Mucosa of stomach (tissue), 1 donor: Measurements from ENCODE around the gene PTPRM.

Experiments used
- H3K27me3 ChIP-seq: one replicate; pipeline ENCODE4 v1.7.0; 2013; ENCODE audit warnings: mild to moderate bottlenecking, low read length; ENCODE audit not compliant: control insufficient read depth, insufficient read depth
- H3K36me3 ChIP-seq: one replicate; pipeline ENCODE4 v1.7.0; 2013; ENCODE audit warnings: low read length; ENCODE audit not compliant: control insufficient read depth, insufficient read depth
- H3K4me1 ChIP-seq: one replicate; pipeline ENCODE4 v1.7.0; 2013; ENCODE audit warnings: mild to moderate bottlenecking, low read length; ENCODE audit not compliant: control insufficient read depth, insufficient read depth
- H3K4me3 ChIP-seq: one replicate; pipeline ENCODE4 v1.7.0; 2013; ENCODE audit warnings: low read length
- H3K9ac ChIP-seq: one replicate; pipeline ENCODE4 v1.7.0; 2013; ENCODE audit warnings: mild to moderate bottlenecking, low read length, moderate library complexity
- H3K9me3 ChIP-seq: one replicate; pipeline ENCODE4 v1.7.0; 2013; ENCODE audit warnings: mild to moderate bottlenecking, low read length, moderate library complexity; ENCODE audit not compliant: control insufficient read depth
- donor health status: Pancreatic carcinoma.

Gene PTPRM

DNA sequence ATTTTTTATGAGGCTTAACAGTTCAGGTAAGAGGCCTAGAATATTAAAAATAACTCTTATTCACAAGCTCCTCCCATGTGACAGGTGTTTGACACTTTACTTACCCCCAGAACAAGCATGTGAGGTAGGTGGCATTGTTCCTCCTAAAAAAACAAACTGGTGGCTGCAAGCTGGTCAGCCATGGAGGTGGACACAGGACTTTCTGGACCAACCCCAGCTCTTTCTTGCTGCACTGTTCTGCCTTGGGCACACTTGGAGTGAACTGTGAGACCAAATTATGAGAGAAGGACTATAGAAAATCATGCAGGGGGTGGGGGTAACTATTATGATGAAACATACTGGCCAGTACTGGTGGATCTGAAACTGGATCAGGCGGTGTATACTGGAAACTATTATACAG, 56.6 kb downstream of the PTPRM start:
- no peak overlapping the region for H3K4me3 ChIP-seq
- no peaks in the 10 kb centered on the region for H3K9me3 ChIP-seq
- no peaks in the 10 kb centered on the region for H3K4me1 ChIP-seq
- no peaks in the 10 kb centered on the region for H3K27me3 ChIP-seq
- H3K36me3 ChIP-seq = no peaks in the 10 kb centered on the region
- no peak overlapping the region for H3K9ac ChIP-seq

DNA sequence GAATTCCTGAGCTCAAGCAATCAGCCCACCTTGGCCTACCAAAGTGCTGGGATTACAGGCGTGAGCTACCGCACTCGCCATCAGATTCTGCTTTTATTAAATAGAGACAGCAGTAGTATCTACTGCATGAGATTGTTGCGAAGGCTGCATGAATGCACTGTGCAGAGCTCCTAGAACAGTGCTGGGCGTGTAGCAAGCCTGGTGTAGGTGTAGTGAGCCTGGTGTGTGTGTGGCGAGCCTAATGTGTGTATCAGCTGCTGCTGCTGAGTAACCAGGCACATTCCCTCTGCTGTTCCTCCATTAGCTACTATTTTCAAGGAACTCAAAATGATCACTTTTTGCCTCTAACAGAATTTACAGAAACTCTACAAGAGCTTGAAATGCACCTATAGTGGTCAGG, 57.6 kb downstream of the PTPRM start:
- Histone ChIP-seq H3K27me3 (no peaks in the 10 kb centered on the region), H3K4me1 (no peaks in the 10 kb centered on the region), H3K36me3 (no peaks in the 10 kb centered on the region)

DNA sequence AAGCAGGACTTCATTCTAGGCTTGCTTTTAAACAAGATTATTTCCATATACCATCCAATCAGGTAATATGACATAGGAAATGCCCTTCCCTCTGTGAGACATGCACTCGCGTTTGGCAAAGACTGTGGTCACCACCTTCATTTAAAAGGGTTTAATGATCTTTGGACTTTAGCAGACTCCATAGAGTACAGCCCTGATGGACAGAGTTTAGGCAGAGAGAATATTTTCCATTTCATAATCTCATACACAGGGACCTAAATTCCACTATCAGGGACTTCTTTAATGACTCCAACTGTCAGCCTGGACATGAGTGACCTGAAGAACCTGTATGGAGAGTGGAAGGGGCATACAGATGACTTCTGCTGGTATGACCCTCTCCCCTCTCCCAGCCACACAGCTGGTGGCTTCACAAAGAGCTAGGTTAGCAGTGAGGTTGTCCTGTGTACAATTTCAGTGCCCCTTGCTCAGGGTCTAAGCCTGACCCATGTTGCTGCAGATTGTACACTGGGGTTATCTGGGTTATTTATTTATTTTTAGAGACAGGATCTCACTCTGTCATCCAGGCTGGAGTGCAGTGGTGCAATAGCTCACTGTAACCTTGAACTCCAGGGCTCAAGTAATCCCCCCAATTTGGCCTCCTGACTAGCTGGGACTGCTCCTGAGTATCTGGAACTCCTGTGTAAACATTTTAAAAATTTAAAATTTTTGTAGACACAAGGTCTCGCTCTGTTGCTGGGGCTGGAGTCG, 59.2 kb downstream of the PTPRM start:
- no peaks in the 10 kb centered on the region for H3K36me3 ChIP-seq
- no peaks in the 10 kb centered on the region for H3K27me3 ChIP-seq
- H3K4me1 ChIP-seq = no peaks in the 10 kb centered on the region
- H3K9me3 ChIP-seq = no peaks in the 10 kb centered on the region
- H3K9ac ChIP-seq = no peak overlapping the region
- no peak overlapping the region for H3K4me3 ChIP-seq

More for the DNA sequence above, 57.6 kb downstream of the PTPRM start:
- Histone ChIP-seq H3K4me3 (no peak overlapping the region), H3K9ac (no peak overlapping the region), H3K9me3 (no peaks in the 10 kb centered on the region)

DNA sequence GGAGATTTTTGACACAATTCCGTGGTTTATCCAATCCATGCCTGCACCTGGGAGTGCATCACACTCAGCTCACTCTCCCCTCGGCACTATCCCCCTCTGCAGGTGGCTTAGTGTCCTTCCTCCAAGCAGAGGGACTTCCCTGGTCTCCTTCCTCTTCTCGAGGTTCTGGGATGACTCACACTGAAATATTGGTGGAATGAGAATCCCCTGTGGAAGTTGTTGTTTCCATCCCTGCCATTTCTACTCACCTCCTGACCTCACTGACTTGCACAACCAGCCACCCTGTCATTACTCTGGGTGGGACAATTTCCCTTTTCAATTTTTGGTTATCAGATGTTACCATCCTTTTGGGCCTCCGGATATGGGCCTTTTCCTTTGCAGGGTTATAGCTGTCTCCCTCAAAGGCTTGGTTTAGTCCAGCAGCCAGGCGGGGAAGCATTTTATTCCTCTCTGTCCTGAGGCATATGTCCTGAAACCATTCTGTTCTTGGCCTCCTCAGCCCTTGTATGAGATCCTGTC, 59.9 kb downstream of the PTPRM start:
- Histone ChIP-seq H3K4me1 (no peaks in the 10 kb centered on the region), H3K27me3 (no peaks in the 10 kb centered on the region), H3K4me3 (no peak overlapping the region), H3K9ac (no peak overlapping the region), H3K36me3 (no peaks in the 10 kb centered on the region), H3K9me3 (no peaks in the 10 kb centered on the region)

DNA sequence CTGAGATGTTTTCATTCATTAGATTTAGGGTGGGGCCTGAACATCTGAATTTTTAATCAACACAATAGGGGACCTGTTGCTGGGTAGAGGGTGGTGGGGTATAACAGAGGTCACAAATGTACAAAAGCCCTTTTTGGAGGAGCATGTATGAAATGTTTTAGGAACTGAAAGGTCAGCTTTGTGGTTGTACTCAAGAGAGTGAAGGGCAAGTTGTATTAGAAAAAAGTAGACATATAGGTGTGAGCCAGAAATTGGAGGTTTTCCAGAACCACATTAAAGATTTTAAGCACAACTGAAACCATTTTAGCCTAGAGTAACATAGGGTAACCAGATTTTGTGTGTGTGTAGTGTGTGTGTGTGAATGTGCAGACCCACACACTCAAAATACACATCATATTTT, 62.3 kb downstream of the PTPRM start:
- Histone ChIP-seq H3K9ac (no peak overlapping the region), H3K4me3 (no peak overlapping the region), H3K36me3 (no peaks in the 10 kb centered on the region), H3K9me3 (no peaks in the 10 kb centered on the region), H3K4me1 (no peaks in the 10 kb centered on the region), H3K27me3 (no peaks in the 10 kb centered on the region)

DNA sequence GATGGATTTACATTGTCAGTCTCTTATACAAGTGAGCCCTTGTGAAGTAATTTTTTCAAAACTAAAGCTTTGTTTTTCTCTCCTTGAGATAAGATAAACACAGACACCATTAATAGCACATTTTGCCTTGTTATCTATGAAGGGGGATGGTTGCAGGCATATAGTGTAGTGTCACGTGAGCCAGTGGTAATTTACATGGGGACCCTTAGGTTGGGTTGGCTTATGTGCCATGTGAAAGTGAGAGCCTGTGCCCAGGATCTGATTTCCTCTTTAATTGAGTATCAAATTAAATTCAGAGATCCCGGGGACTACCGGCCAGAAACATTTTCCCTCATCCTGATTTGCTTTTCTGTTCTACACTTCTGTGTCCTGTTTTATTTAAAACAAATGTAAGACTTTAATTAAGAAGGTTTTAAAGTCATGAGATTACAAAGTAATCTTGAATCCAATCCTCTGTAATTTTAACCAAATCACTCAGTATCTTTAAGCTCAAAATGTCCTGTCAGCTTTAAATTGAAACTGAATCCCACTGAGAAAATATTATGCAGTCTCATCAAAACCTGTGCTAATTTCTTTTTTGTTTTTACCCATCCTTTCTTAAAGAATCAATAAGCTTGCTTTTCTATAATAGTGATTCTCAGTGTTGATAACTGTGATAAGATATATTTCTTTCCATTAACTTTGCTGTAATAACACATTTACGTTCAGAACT, 63.8 kb downstream of the PTPRM start:
- no peak overlapping the region for H3K9ac ChIP-seq
- no peaks in the 10 kb centered on the region for H3K9me3 ChIP-seq
- no peaks in the 10 kb centered on the region for H3K4me1 ChIP-seq

DNA sequence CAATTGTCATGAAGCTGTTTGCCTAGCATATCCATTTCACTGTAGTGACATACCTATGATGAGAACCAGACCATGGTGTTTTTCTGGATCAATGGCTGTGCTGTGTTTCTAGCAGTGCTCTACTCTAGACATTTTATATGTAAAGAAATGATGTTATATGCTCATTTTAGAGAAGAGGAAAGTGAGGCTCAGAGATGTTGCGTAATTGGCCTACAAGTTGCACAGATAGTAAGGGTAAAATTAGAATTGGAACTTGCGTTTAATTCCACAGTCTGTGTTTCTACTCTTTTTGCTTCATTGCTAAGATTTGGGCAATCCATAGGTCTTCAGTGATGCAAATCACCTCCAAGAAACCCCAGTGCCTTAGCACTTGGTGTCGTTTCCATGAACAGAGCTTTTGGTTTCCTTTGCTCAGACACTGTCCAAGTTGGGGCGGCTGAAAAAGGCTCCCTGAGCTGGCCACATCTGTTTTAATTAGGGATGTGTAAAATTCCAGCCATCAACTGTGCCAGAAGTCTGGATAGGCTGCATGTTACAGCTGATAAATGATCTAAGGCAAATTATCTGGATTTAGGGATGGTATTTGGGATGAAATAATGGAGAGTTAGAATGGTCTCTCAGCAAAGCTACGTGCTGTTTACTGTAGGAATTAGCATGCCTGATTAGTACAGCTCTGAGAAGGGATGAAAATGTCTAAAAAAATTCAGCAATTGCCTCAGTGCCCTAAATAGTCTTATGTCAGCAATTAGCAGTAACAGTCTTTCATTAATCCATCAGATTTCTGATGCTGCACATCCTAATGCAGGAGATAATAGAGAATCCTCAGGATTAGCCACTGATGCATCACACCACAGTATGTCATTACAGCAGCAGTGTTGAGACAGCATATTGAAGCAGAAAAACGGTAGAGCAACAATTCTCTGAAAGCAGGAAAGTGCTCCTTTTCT, 65.3 kb downstream of the PTPRM start:
- Histone ChIP-seq H3K9me3 (no peaks in the 10 kb centered on the region), H3K4me1 (no peaks in the 10 kb centered on the region), H3K27me3 (no peaks in the 10 kb centered on the region), H3K36me3 (no peaks in the 10 kb centered on the region), H3K9ac (no peak overlapping the region), H3K4me3 (no peak overlapping the region)

More for the DNA sequence above, 63.8 kb downstream of the PTPRM start:
- H3K36me3 ChIP-seq = no peaks in the 10 kb centered on the region
- no peak overlapping the region for H3K4me3 ChIP-seq
- H3K27me3 ChIP-seq = no peaks in the 10 kb centered on the region

DNA sequence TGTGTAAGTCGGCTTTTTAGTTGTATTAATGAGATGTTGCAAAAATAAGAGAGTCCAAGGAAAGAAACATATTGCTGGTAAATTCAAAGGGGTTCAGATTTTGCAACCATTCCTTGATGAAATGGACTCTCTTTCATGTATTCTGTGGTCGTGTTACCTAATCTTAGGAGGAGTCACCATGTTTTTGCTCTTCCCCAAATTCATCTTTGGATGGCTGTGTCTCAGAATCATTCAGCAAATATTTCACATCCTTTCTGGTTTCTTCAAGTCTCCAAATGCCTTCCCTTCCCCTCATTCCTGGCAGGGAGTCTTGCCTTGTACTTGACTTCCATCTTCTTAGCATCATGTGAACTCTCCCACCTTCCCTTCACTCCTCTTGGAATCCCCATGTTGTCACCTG, 66.1 kb downstream of the PTPRM start:
- Histone ChIP-seq H3K9ac (no peak overlapping the region), H3K9me3 (no peaks in the 10 kb centered on the region), H3K4me3 (no peak overlapping the region), H3K4me1 (no peaks in the 10 kb centered on the region), H3K36me3 (no peaks in the 10 kb centered on the region), H3K27me3 (no peaks in the 10 kb centered on the region)

DNA sequence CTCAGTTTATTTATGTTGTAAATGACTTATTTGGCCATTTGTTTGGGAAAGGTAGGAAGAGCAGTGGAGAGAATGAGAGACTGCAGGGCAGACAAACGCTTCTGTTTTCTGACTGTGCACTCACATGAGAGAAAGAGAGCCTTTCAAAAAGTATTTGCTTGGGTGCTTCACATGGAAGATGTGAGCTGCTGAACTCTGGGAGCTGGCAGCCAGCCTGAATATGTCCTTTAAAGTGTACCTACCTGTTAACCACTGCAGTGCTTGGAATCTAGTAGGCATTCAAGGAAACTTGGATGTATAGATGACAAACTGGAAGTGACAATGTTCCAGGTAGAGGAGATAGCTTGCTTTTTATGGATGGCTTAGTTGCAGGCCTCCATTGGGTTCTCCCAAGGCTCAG, 68.8 kb downstream of the PTPRM start:
- Histone ChIP-seq H3K4me3 (no peak overlapping the region), H3K27me3 (no peaks in the 10 kb centered on the region), H3K36me3 (no peaks in the 10 kb centered on the region), H3K9me3 (no peaks in the 10 kb centered on the region), H3K9ac (no peak overlapping the region), H3K4me1 (no peaks in the 10 kb centered on the region)

DNA sequence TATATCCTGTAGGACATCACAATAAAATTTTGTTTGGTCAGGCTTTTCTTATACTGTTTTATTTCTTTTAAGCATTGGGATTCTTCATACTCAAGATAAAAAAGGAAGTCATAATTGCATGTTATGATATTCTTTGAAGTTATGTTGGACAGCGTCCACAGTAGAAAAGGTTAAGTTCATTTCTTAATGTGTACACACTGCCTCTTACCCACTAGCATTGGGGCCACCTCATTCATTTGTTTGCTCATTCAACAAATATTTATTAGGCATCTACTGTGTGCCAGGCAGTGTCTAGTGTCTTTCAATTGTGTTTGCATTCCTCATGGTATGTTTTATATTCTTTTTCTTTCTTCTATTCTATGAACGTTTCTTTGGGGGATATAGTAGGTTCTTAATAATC, 70.2 kb downstream of the PTPRM start:
- H3K36me3 ChIP-seq = no peaks in the 10 kb centered on the region
- no peaks in the 10 kb centered on the region for H3K9me3 ChIP-seq
- no peaks in the 10 kb centered on the region for H3K4me1 ChIP-seq
- H3K9ac ChIP-seq = no peak overlapping the region
- no peak overlapping the region for H3K4me3 ChIP-seq
- no peaks in the 10 kb centered on the region for H3K27me3 ChIP-seq

DNA sequence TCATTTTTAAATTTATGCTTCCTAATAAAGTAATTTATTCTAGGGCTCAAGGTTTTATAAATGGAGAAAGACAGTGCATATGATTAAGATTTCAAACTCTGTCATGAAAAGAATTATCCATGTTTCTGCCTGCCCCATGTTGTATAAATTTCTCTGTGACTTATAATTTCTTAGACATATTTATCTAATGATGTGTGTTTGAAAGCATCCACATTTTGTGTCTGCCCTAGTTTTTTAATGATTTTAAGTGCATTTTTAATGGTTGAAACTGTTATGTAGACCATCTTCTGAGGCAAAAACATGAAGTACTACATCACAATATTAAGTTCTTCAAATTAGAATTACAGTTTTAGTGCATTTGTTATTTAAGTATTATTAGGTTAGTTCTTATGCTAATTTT, 71.2 kb downstream of the PTPRM start:
- Histone ChIP-seq H3K4me1 (no peaks in the 10 kb centered on the region), H3K36me3 (no peaks in the 10 kb centered on the region)

DNA sequence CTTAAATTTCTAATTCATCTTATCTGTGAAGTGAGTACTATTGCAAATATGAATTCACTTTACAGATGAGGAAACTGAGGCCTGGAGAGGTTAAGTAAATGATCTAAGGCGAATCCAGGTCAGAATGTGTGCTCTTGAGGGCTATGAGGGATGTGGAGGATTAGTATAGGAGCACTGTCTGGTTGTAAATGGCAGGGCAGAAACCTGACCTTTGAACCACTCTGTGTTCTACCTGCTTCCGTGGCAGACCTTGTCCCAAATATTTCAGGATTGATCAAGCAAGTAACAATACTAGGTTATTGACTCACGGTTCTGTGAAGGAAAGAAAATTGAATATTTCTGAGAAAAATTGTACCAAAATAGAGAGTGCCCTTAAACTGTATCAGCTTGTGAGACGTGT, 74.7 kb downstream of the PTPRM start:
- H3K27me3 ChIP-seq = no peaks in the 10 kb centered on the region
- no peaks in the 10 kb centered on the region for H3K9me3 ChIP-seq
- no peaks in the 10 kb centered on the region for H3K36me3 ChIP-seq
- no peak overlapping the region for H3K9ac ChIP-seq
- H3K4me3 ChIP-seq = no peak overlapping the region
- no peaks in the 10 kb centered on the region for H3K4me1 ChIP-seq

More for the DNA sequence above, 71.2 kb downstream of the PTPRM start:
- H3K9ac ChIP-seq = no peak overlapping the region
- no peaks in the 10 kb centered on the region for H3K27me3 ChIP-seq
- no peak overlapping the region for H3K4me3 ChIP-seq
- no peaks in the 10 kb centered on the region for H3K9me3 ChIP-seq
